Hepatocyte (in vitro differentiated cells): ENCODE results near the gene DDX17. TPM values are rescaled to one million over a fixed set of nuclear protein-coding genes. Genes with fewer than 3 reads are reported as not detected.

ENCODE experiments used
- DNase-seq: peaks from one replicate; pipeline ENCODE4 v3.0.0-alpha.2; 2016; ENCODE audit warnings: low spot score
- H2AFZ ChIP-seq: fragments of 200-600 bp; sonication (generic); 2 replicates; pipeline ENCODE4 v1.6.0; 2016; ENCODE audit warnings: antibody characterized with exemption, mild to moderate bottlenecking
- H3K27ac ChIP-seq: fragments of 200-600 bp; sonication (generic); 2 replicates; pipeline ENCODE4 v1.5.1; 2016; ENCODE audit warnings: mild to moderate bottlenecking
- H3K27me3 ChIP-seq: fragments of 200-600 bp; sonication (generic); 2 replicates; pipeline ENCODE4 v1.6.1; 2016
- H3K36me3 ChIP-seq: fragments of 200-600 bp; sonication (generic); replicated peaks from 2 replicates; pipeline ENCODE4 v1.5.1; 2016; ENCODE audit warnings: low read depth; ENCODE audit not compliant: insufficient read depth
- H3K4me1 ChIP-seq: fragments of 200-600 bp; sonication (generic); 2 replicates; pipeline ENCODE4 v1.5.1; 2016; ENCODE audit warnings: mild to moderate bottlenecking, moderate library complexity; ENCODE audit not compliant: insufficient read depth
- H3K4me2 ChIP-seq: fragments of 200-600 bp; sonication (generic); 2 replicates; pipeline ENCODE4 v1.6.0; 2016
- H3K4me3 ChIP-seq: fragments of 200-600 bp; sonication (generic); 2 replicates; pipeline ENCODE4 v1.5.1; 2016; ENCODE audit warnings: mild to moderate bottlenecking
- H3K79me2 ChIP-seq: fragments of 200-600 bp; sonication (generic); 2 replicates; pipeline ENCODE4 v1.6.0; 2017; ENCODE audit warnings: mild to moderate bottlenecking
- H3K9me2 ChIP-seq: fragments of 200-600 bp; sonication (generic); replicated peaks from 2 replicates; pipeline ENCODE4 v1.6.0; 2017; ENCODE audit warnings: mild to moderate bottlenecking; ENCODE audit not compliant: insufficient read depth
- H3K9me3 ChIP-seq: fragments of 200-600 bp; sonication (generic); 2 replicates; pipeline ENCODE4 v1.5.1; 2016; ENCODE audit warnings: low read depth, mild to moderate bottlenecking
- H4K20me1 ChIP-seq: fragments of 200-600 bp; sonication (generic); 2 replicates; pipeline ENCODE4 v1.6.0; 2016; ENCODE audit warnings: mild to moderate bottlenecking; ENCODE audit not compliant: insufficient read depth, poor library complexity, severe bottlenecking
- EZH2 ChIP-seq: fragments of 200-600 bp; sonication (generic); IDR thresholded peaks from 2 replicates; pipeline ENCODE4 v1.6.1; 2016; ENCODE audit warnings: antibody characterized with exemption, mild to moderate bottlenecking, borderline replicate concordance
- EZH2phosphoT487 ChIP-seq: fragments of 200-600 bp; sonication (generic); IDR thresholded peaks from one replicate; pipeline ENCODE4 v1.6.1; 2018; ENCODE audit warnings: antibody characterized with exemption, mild to moderate bottlenecking, low read depth, moderate library complexity; ENCODE audit not compliant: unreplicated experiment, severe bottlenecking
- WGBS: methylation state at CpG from one replicate; pipeline ENCODE4 v1.1.6; 2016; ENCODE audit warnings: low lambda C conversion rate; ENCODE audit errors: missing lambda C conversion rate; 5-methylcytosine and 5-hydroxymethylcytosine counted together
- polyA plus RNA-seq: library from polyadenylated mRNA; unstranded; fragments of >200 nt; fragmentation: Nextera tagmentation; extraction: Ambion mirVana; gene quantifications from 2 replicates; pipeline ENCODE4 v1.2.1, GENCODE V29; 2016
- total RNA-seq: library from RNA; depleted of rRNA; stranded (reverse); fragments of >200 nt; gene quantifications from 2 replicates; pipeline ENCODE4 v1.2.3, GENCODE V29; 2014
- TF ChIP-seq, protein P1 (sequence below): fragments of 200-600 bp; sonication (generic); IDR thresholded peaks from 2 replicates; pipeline ENCODE4 v1.5.1; 2016; ENCODE audit warnings: antibody characterized with exemption, mild to moderate bottlenecking; ENCODE audit not compliant: poor library complexity

DDX17 gene
- total and polyA plus RNA-seq, 2 experiments from 2014 or later: 42.3 to 432 TPM

DNA sequence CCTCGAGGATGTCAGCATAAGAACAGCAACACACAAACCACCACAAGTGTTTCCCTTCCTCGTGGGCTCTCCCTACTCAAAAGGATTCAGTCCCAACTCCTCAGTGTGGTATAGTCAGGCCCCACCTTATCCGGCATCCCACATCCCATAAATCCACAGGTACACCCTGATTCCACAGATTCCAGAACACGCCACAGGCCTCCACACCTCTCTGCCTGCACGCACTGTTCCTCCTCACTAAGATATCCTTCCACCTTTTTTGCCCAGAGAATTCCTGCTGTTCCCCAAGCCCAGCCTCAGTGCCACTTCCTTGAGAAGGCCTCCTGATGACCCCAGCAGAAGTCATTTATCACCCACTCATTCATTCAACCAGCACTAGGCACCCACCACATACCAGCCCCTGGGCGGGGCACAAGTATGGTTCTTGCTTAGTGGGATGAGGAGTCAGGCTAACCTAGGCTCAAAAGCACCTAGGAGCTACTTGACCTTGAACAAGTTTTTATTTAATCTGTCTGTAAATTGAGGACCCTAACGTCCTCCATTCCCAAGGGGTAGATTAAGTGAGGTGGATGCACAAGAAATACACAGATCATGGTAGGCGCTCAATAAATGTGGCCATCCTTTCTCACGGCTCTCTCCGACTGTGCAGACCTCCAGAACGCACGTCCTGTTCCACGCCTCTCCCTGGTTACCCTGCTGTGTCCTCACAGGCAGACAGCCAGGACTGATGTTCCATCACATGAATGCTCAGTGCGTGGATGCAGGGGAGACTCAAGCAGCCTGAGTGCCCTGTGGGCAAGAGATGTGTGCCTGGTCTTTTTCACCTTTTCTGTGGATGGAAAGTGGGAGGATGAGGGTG lies 49.0 kb downstream of the DDX17 start:
- no peak overlapping the region for H3K4me2 ChIP-seq
- H3K4me1 ChIP-seq: no peaks in the 10 kb centered on the region
- H4K20me1 ChIP-seq: no peaks in the 10 kb centered on the region
- no peak overlapping the region for H3K4me3 ChIP-seq
- TF ChIP-seq EZH2phosphoT487: no peak
- TF ChIP-seq, protein P1, sequence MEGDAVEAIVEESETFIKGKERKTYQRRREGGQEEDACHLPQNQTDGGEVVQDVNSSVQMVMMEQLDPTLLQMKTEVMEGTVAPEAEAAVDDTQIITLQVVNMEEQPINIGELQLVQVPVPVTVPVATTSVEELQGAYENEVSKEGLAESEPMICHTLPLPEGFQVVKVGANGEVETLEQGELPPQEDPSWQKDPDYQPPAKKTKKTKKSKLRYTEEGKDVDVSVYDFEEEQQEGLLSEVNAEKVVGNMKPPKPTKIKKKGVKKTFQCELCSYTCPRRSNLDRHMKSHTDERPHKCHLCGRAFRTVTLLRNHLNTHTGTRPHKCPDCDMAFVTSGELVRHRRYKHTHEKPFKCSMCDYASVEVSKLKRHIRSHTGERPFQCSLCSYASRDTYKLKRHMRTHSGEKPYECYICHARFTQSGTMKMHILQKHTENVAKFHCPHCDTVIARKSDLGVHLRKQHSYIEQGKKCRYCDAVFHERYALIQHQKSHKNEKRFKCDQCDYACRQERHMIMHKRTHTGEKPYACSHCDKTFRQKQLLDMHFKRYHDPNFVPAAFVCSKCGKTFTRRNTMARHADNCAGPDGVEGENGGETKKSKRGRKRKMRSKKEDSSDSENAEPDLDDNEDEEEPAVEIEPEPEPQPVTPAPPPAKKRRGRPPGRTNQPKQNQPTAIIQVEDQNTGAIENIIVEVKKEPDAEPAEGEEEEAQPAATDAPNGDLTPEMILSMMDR: no peak
- no peak for TF ChIP-seq EZH2
- H3K9me3 ChIP-seq: no peaks in the 10 kb centered on the region
- no peak for DNase-seq
- peaks cover 31% of the 10 kb centered on the region for H3K27me3 ChIP-seq
- no peaks in the 10 kb centered on the region for H3K36me3 ChIP-seq
- 72% methylated on average over 14 of the region's 14 CpGs for WGBS
- no peaks in the 10 kb centered on the region for H3K9me2 ChIP-seq
- H3K27ac ChIP-seq: no peak overlapping the region
- H3K79me2 ChIP-seq: no peaks in the 10 kb centered on the region
- no peak overlapping the region for H2AFZ ChIP-seq

DNA sequence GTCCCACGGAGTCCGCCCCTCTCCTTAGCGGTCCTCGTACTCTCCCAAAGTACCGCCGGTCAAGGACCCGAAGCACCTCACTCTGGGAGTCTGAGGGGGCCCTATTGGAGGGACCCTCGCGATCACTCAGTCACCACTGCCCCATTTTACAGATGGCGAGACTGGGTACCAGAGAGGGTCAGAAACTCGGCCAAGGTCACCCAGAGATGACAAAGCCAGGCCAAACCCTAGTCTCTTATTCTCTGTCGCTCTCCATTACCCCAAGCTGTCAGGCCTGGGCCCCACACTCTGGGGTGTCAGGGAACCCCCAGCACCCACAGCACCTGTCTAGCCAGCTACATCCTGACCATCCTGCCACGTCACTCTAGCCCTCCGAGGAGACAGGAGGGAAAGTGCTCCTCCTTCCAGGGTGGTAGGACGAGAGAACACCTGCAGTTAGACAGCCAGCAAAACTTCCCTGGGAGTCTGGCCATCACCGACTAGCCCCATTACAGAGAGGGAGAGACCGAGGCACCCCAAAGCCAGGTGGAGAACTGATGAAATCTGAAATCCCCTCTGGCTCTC lies 49.8 kb downstream of the DDX17 start:
- H3K4me2 ChIP-seq: peak overlapping the region; percentile 99
- no peaks in the 10 kb centered on the region for H3K4me1 ChIP-seq
- no peak overlapping the region for H2AFZ ChIP-seq
- DNase-seq: no peak
- H3K4me3 ChIP-seq: peak overlapping the region; percentile 45
- no peak overlapping the region for H3K27ac ChIP-seq
- H4K20me1 ChIP-seq: no peaks in the 10 kb centered on the region
- no peaks in the 10 kb centered on the region for H3K9me2 ChIP-seq
- TF ChIP-seq, protein P1: no peak
- TF ChIP-seq EZH2 (no peak), EZH2phosphoT487 (no peak)
- 51% methylated on average over 14 of the region's 17 CpGs for WGBS
- H3K36me3 ChIP-seq: no peaks in the 10 kb centered on the region
- H3K79me2 ChIP-seq: no peaks in the 10 kb centered on the region
- peaks cover 34% of the 10 kb centered on the region for H3K27me3 ChIP-seq
- no peaks in the 10 kb centered on the region for H3K9me3 ChIP-seq

DNA sequence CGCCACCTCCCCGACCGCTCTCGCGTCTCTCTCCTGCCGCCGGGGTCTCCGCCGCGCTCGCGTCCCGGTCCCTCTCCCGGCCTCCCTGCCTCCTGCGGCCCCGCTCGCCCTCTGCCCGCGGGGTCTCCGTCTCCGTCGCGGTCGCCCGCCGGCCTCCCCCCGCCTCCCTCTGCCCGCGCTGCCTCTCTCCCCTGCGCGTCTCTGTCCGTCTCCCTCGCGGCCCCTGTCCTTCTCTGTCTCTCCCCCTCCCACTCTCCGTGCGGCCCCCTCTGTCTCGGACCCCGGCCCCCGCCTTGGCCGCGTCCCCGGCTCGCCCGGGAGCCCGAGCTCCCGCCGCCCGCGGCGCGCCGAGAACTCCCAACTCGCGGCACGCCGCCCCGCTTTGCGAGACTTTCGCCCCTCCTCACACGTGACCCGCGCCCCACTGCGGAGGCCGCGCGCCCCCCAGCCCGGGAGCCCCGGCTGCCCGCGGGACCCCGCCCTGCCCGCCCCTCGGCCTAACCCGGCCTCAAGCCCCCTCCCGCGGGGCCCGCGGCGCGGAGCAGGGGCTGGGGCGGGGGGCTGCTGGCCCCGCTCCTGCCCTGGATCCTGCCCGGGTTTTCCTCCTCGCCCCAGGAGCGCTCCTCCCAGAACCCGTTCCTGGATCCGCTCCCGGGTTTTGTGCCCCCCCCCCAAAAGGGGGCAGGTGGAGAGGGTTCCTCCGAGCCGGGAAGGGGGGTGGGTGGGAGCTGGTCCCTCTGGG lies 50.4 kb downstream of the DDX17 start:
- Histone ChIP-seq H2AFZ (peak overlapping the region; percentile 89), H3K27me3 (peaks cover 40% of the 10 kb centered on the region)

More for the DNA sequence above, 50.4 kb downstream of the DDX17 start:
- DNase-seq: peak; percentile 60
- Histone ChIP-seq H3K4me2 (peak overlapping the region; percentile 99), H3K4me1 (no peaks in the 10 kb centered on the region), H3K36me3 (no peaks in the 10 kb centered on the region), H3K9me2 (no peaks in the 10 kb centered on the region), H3K27ac (no peak overlapping the region), H3K4me3 (peak overlapping the region; percentile 45), H3K79me2 (no peaks in the 10 kb centered on the region), H4K20me1 (no peaks in the 10 kb centered on the region), H3K9me3 (no peaks in the 10 kb centered on the region)
- no CpG with 5 or more reads among the region's 90 CpGs for WGBS
- TF ChIP-seq, protein P1: no peak
- TF ChIP-seq EZH2: no peak
